IMR-90 (cell line): ENCODE measurements around the gene NPAS3. TPM values are rescaled to one million over a fixed set of nuclear protein-coding genes. Genes with fewer than 3 reads are reported as not detected.

Experiments
- ATAC-seq: fragments of 200-7000 bp; cut with Tn5 transposase; 2 replicates; pipeline ENCODE4 v1.9.1; 2020; ENCODE audit warnings: low read depth, mild to moderate bottlenecking, moderate library complexity
- BruUV-seq: library from RNA; stranded (reverse); fragments of 400-500 nt; replicated peaks from 2 replicates; lab custom pipeline; 2021; lab: Mats Ljungman, UMichigan
- CTCF ChIA-PET: fragments of 300-600 bp; formaldehyde crosslinking; extraction: SDS; loops from one replicate; lab custom pipeline; 2021; ENCODE audit warnings: antibody characterized with exemption; lab: Yijun Ruan, JAX
- POLR2A ChIA-PET: fragments of 300-600 bp; sonication (Branson Sonifier 250); formaldehyde crosslinking; loops from one replicate; lab custom pipeline; 2022; ENCODE audit warnings: antibody characterized with exemption; ENCODE audit not compliant: unreplicated experiment; lab: Charles Lee
- DNase-seq: peaks from one replicate; pipeline ENCODE4 v3.0.0; 2013
- H2AFZ ChIP-seq: replicated peaks from 2 replicates; pipeline ENCODE3; 2013; ENCODE audit warnings: low read length, mild to moderate bottlenecking; ENCODE audit not compliant: poor library complexity
- H2AK5ac ChIP-seq: 2 replicates; pipeline ENCODE4 v1.6.1; 2013; ENCODE audit warnings: low read depth, low read length, inconsistent platforms
- H2AK9ac ChIP-seq: replicated peaks from 2 replicates; pipeline ENCODE3; 2013; ENCODE audit warnings: mild to moderate bottlenecking, low read depth, low read length, moderate library complexity; ENCODE audit not compliant: poor library complexity
- H2BK120ac ChIP-seq: 2 replicates; pipeline ENCODE4 v1.6.1; 2013; ENCODE audit warnings: low read depth, low read length, inconsistent platforms
- H2BK15ac ChIP-seq: 3 replicates; pipeline ENCODE4 v1.6.1; 2013; ENCODE audit warnings: low read depth, low read length, inconsistent platforms
- H2BK20ac ChIP-seq: 2 replicates; pipeline ENCODE4 v1.6.1; 2013; ENCODE audit warnings: low read depth, mild to moderate bottlenecking, inconsistent platforms, low read length, moderate library complexity
- H2BK5ac ChIP-seq: 2 replicates; pipeline ENCODE4 v1.6.1; 2013; ENCODE audit warnings: mild to moderate bottlenecking, low read depth, low read length, inconsistent platforms; ENCODE audit not compliant: poor library complexity, severe bottlenecking
- H3K14ac ChIP-seq: replicated peaks from 2 replicates; pipeline ENCODE4 v1.6.1; 2013; ENCODE audit warnings: low read depth, low read length, inconsistent platforms
- H3K18ac ChIP-seq: 2 replicates; pipeline ENCODE4 v1.6.1; 2013; ENCODE audit warnings: low read depth, low read length, control low read depth
- H3K23ac ChIP-seq: 2 replicates; pipeline ENCODE4 v1.6.1; 2013; ENCODE audit warnings: low read depth, low read length, inconsistent platforms
- H3K27ac ChIP-seq: 2 replicates; pipeline ENCODE4 v1.5.1; 2013; ENCODE audit warnings: mild to moderate bottlenecking, control low read depth, low read length; ENCODE audit not compliant: insufficient read depth
- H3K27me3 ChIP-seq: 2 replicates; pipeline ENCODE4 v1.6.1; 2013; ENCODE audit warnings: low read length; ENCODE audit not compliant: control insufficient read depth, insufficient read depth
- H3K36me3 ChIP-seq: 2 replicates; pipeline ENCODE4 v1.6.1; 2013; ENCODE audit warnings: low read length, mixed read lengths; ENCODE audit not compliant: control insufficient read depth, insufficient read depth
- H3K4ac ChIP-seq: 2 replicates; pipeline ENCODE4 v1.6.1; 2013; ENCODE audit warnings: low read depth, low read length, inconsistent platforms
- H3K4me1 ChIP-seq: 2 replicates; pipeline ENCODE4 v1.6.1; 2013; ENCODE audit warnings: low read length, mixed read lengths; ENCODE audit not compliant: control insufficient read depth, insufficient read depth
- H3K4me2 ChIP-seq: 2 replicates; pipeline ENCODE4 v1.6.1; 2013; ENCODE audit warnings: low read depth, mild to moderate bottlenecking, control low read depth, low read length, moderate library complexity
- H3K4me3 ChIP-seq: 2 replicates; pipeline ENCODE4 v1.5.1; 2013; ENCODE audit warnings: low read depth, mild to moderate bottlenecking, control low read depth, low read length, moderate library complexity; ENCODE audit not compliant: insufficient read depth
- H3K56ac ChIP-seq: 2 replicates; pipeline ENCODE4 v1.6.1; 2013; ENCODE audit warnings: low read length, inconsistent platforms; ENCODE audit not compliant: insufficient read depth; ENCODE audit errors: extremely low read depth
- H3K79me1 ChIP-seq, 2 experiments: 2 replicates each; pipeline ENCODE4 v1.6.1; 2013; ENCODE audit warnings: low read length in 2 of 2, inconsistent platforms in 1 of 2, low read depth in 1 of 2
- H3K9ac ChIP-seq: 2 replicates; pipeline ENCODE4 v1.6.1; 2013; ENCODE audit warnings: low read depth, low read length, control low read depth
- H3K9me1 ChIP-seq: 2 replicates; pipeline ENCODE4 v1.6.1; 2013; ENCODE audit warnings: low read length, inconsistent platforms; ENCODE audit not compliant: insufficient read depth
- H3K9me3 ChIP-seq: 2 replicates; pipeline ENCODE4 v1.6.1; 2013; ENCODE audit warnings: low read length; ENCODE audit not compliant: control insufficient read depth, insufficient read depth
- H4K20me1 ChIP-seq: 2 replicates; pipeline ENCODE4 v1.6.1; 2013; ENCODE audit warnings: low read length, inconsistent platforms; ENCODE audit not compliant: insufficient read depth
- H4K5ac ChIP-seq: 2 replicates; pipeline ENCODE4 v1.6.1; 2013; ENCODE audit warnings: mild to moderate bottlenecking, low read depth, low read length, control low read depth
- H4K8ac ChIP-seq, 2 experiments: 2 replicates each; pipeline ENCODE4 v1.6.1; 2013; ENCODE audit warnings: low read depth in 2 of 2, low read length in 2 of 2, control low read depth in 1 of 2, inconsistent platforms in 1 of 2
- H4K91ac ChIP-seq: 2 replicates; pipeline ENCODE4 v1.6.1; 2013; ENCODE audit warnings: low read depth, low read length, inconsistent platforms; ENCODE audit not compliant: insufficient read depth
- BHLHE40 ChIP-seq: fragments of 150-350 bp; IDR thresholded peaks from 2 replicates; pipeline ENCODE4 v1.6.1; 2016; ENCODE audit warnings: mild to moderate bottlenecking, low read depth, low read length
- CEBPB ChIP-seq: IDR thresholded peaks from 2 replicates; pipeline ENCODE4 v1.6.1; 2012; ENCODE audit warnings: low read depth, low read length, improper control_type of control experiment
- CHD1 ChIP-seq: IDR thresholded peaks from 2 replicates; pipeline ENCODE4 v1.6.1; 2012; ENCODE audit warnings: low read depth, low read length, improper control_type of control experiment
- CTCF ChIP-seq: conservative IDR thresholded peaks from 2 replicates; pipeline ENCODE4 v1.5.1; 2012; ENCODE audit warnings: mild to moderate bottlenecking, low read depth, low read length, improper control_type of control experiment
- ELK1 ChIP-seq: fragments of 150-350 bp; IDR thresholded peaks from 2 replicates; pipeline ENCODE4 v1.6.1; 2016; ENCODE audit warnings: low read depth, mild to moderate bottlenecking, low read length, moderate library complexity, borderline replicate concordance
- FOS ChIP-seq: fragments of 150-350 bp; IDR thresholded peaks from 2 replicates; pipeline ENCODE4 v1.6.1; 2016; ENCODE audit warnings: low read depth, low read length
- MAFK ChIP-seq: IDR thresholded peaks from 2 replicates; pipeline ENCODE4 v1.6.1; 2012; ENCODE audit warnings: low read depth, low read length, improper control_type of control experiment
- MAZ ChIP-seq: IDR thresholded peaks from 2 replicates; pipeline ENCODE4 v1.6.1; 2012; ENCODE audit warnings: low read depth, mild to moderate bottlenecking, low read length, improper control_type of control experiment, moderate library complexity, borderline replicate concordance
- MXI1 ChIP-seq: IDR thresholded peaks from 2 replicates; pipeline ENCODE4 v1.6.1; 2012; ENCODE audit warnings: low read depth, mild to moderate bottlenecking, low read length, moderate library complexity, borderline replicate concordance
- NFE2L2 ChIP-seq: fragments of 150-350 bp; IDR thresholded peaks from 2 replicates; pipeline ENCODE4 v1.6.1; 2016; ENCODE audit warnings: low read depth, mild to moderate bottlenecking, low read length
- POLR2A ChIP-seq: IDR thresholded peaks from 2 replicates; pipeline ENCODE4 v1.6.1; 2012; ENCODE audit warnings: mild to moderate bottlenecking, low read depth, low read length
- RAD21 ChIP-seq: IDR thresholded peaks from 2 replicates; pipeline ENCODE4 v1.6.1; 2012; ENCODE audit warnings: low read length, improper control_type of control experiment
- RCOR1 ChIP-seq: IDR thresholded peaks from 2 replicates; pipeline ENCODE4 v1.6.1; 2012; ENCODE audit warnings: mild to moderate bottlenecking, low read length, improper control_type of control experiment; ENCODE audit not compliant: insufficient replicate concordance
- RFX5 ChIP-seq: IDR thresholded peaks from 2 replicates; pipeline ENCODE4 v1.8.0; 2012; ENCODE audit warnings: low read depth, mild to moderate bottlenecking, low read length, moderate library complexity
- SMC3 ChIP-seq: fragments of 150-350 bp; IDR thresholded peaks from 2 replicates; pipeline ENCODE4 v1.6.1; 2016; ENCODE audit warnings: low read depth, mild to moderate bottlenecking, antibody characterized with exemption, low read length, moderate library complexity
- USF2 ChIP-seq: fragments of 150-350 bp; IDR thresholded peaks from 2 replicates; pipeline ENCODE4 v1.6.1; 2017; ENCODE audit warnings: mild to moderate bottlenecking, antibody characterized with exemption, low read length, low read depth
- WGBS, 2 experiments: methylation state at CpG; one replicate each; pipeline versions ENCODE4 v1.1.5 to v1.1.7; 2013; ENCODE audit warnings: missing lambda C conversion rate in 2 of 2; ENCODE audit not compliant: insufficient read length in 1 of 2; ENCODE audit errors: extremely low coverage in 2 of 2; 5-methylcytosine and 5-hydroxymethylcytosine counted together
- dilution Hi-C: fragments of 300-500 bp; cut with HindIII; formaldehyde crosslinking; loops from one replicate; pipeline ENCODE4 v1.14.3; 2018; ENCODE audit warnings: low sequenced_read_pairs; ENCODE audit not compliant: unreplicated experiment
- in situ Hi-C: fragments of 300-500 bp; cut with MboI; formaldehyde crosslinking; loops from 3 replicates; pipeline ENCODE4 v1.14.3; 2019; ENCODE audit warnings: low sequenced_read_pairs, inconsistent platforms, mixed read lengths
- intact Hi-C: fragments of 100-400 bp; cut with micrococcal nuclease; formaldehyde crosslinking; loops from 2 replicates; pipeline ENCODE4 v1.10.0; 2022
- polyA plus RNA-seq, 3 experiments: library from polyadenylated mRNA; depleted of rRNA; stranded (reverse); fragments of >200 nt; gene quantifications; 2 replicates each; pipeline ENCODE4 v1.2.3, GENCODE V29; 2012; ENCODE audit warnings: low replicate concordance in 1 of 3
- total RNA-seq: library from RNA; depleted of rRNA; stranded (reverse); fragments of >200 nt; gene quantifications from 2 replicates; pipeline ENCODE4 v1.2.3, GENCODE V29; 2012

The NPAS3 gene
- total and polyA plus RNA-seq, 2 of the 4 experiments (the other 2 are of a cell fraction), result not detected

- Histone ChIP-seq H3K9ac (no peak overlapping the region), H2BK15ac (no peak overlapping the region), H3K4me3 (no peak overlapping the region), H2BK5ac (no peak overlapping the region), H2AK5ac (no peak overlapping the region), H2AK9ac (no peak overlapping the region), H3K4me1 (no peaks in the 10 kb centered on the region), H4K5ac (no peak overlapping the region), H2BK20ac (no peak overlapping the region), H3K9me3 (no peaks in the 10 kb centered on the region), H3K56ac (no peak overlapping the region), H4K91ac (no peak overlapping the region), H3K4me2 (no peak overlapping the region), H2AFZ (no peak overlapping the region), H3K27me3 (no peaks in the 10 kb centered on the region), H3K18ac (no peak overlapping the region), H3K14ac (no peak overlapping the region), H2BK120ac (no peak overlapping the region), H3K36me3 (no peaks in the 10 kb centered on the region), H3K79me1 (no peaks in the 10 kb centered on the region), H3K27ac (no peak overlapping the region), H3K23ac (no peak overlapping the region), H4K20me1 (no peaks in the 10 kb centered on the region), H4K8ac (no peak overlapping the region), H3K9me1 (no peaks in the 10 kb centered on the region), H3K4ac (no peak overlapping the region)
- dilution Hi-C loops (no loop called here), in situ Hi-C loops (no loop called here), intact Hi-C loops (no loop called here)
- no CpG with 5 or more reads among the region's 2 CpGs for WGBS, 2 experiments
- DNase-seq, result no peak
- no peak for ATAC-seq
- BruUV-seq, result no TSS peak
- TF ChIP-seq CTCF (no peak), POLR2A (no peak), BHLHE40 (no peak), RFX5 (no peak), ELK1 (no peak), SMC3 (no peak), MAZ (no peak), MXI1 (no peak), CEBPB (no peak), RCOR1 (no peak), CHD1 (no peak), FOS (no peak), NFE2L2 (no peak), MAFK (no peak), RAD21 (no peak), USF2 (no peak)
- CTCF ChIA-PET, result interaction anchor here (0.7 kb wide), 1 partner anchor 707 kb away, joined by 3 read pairs; no protein-coding TSS in a partner anchor
- POLR2A ChIA-PET, result no interaction called here
Measured at GRCh38 chr14:32968972-32969544, 30.4 kb downstream of the NPAS3 start.
